Transverse colon (tissue), 4 donors: Measurements from ENCODE around the gene BLTP3A.

Experiments
- EP300 ChIP-seq: sonication (generic); formaldehyde crosslinking; IDR thresholded peaks from one replicate; pipeline ENCODE4 v1.6.1; 2017; ENCODE audit warnings: antibody characterized with exemption, low read depth
- POLR2A ChIP-seq: fragments of 450-650 bp; IDR thresholded peaks from one replicate; pipeline ENCODE4 v1.6.1; 2016; ENCODE audit warnings: antibody characterized with exemption, mild to moderate bottlenecking, moderate library complexity
- POLR2AphosphoS5 ChIP-seq, 3 donors: sonication (generic); formaldehyde crosslinking; IDR thresholded peaks; one replicate each; pipeline ENCODE4 v1.6.1; 2016; ENCODE audit warnings: antibody characterized with exemption in 3 of 3
- TF ChIP-seq, protein P1 (sequence below), 5 experiments: fragments of 200-600 bp in 3 of 5; fragments of 450-650 bp in 2 of 5; sonication (generic) in 3 of 5; IDR thresholded peaks; 1 replicate in 2 of 5; 2 replicates in 3 of 5; pipeline ENCODE4 v1.5.1; 2016 to 2017; ENCODE audit warnings: antibody characterized with exemption in 5 of 5, inconsistent platforms in 3 of 5, mild to moderate bottlenecking in 2 of 5, moderate library complexity in 1 of 5

DNA sequence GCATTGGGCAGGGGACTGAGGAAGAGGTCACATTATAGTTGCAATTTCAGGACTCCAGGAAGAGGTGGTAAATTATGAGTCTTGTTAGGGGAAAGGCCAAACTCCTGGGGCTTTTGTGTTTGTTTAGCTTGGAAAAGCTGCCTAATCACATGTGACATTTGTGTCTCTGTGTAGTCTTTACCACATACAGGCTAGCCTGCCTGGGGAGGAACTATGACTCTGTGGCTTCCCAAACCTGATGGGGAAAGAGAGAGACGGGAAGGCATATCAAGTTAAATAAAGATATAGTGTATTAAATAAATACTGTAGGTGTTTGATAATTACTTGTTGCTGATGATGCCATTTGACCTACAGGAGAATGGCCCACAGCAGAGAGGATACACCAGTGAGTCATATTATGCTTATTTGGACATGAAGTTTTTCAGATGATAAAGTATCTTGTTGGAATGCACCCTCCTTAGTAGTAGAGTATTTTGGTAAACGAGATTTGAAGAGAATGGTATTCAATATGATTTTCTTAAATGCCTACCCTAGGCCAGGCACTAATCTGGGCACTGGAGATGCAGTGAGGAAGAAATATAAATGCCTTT lies 4.0 kb downstream of the BLTP3A start:
- TF ChIP-seq, protein P1, sequence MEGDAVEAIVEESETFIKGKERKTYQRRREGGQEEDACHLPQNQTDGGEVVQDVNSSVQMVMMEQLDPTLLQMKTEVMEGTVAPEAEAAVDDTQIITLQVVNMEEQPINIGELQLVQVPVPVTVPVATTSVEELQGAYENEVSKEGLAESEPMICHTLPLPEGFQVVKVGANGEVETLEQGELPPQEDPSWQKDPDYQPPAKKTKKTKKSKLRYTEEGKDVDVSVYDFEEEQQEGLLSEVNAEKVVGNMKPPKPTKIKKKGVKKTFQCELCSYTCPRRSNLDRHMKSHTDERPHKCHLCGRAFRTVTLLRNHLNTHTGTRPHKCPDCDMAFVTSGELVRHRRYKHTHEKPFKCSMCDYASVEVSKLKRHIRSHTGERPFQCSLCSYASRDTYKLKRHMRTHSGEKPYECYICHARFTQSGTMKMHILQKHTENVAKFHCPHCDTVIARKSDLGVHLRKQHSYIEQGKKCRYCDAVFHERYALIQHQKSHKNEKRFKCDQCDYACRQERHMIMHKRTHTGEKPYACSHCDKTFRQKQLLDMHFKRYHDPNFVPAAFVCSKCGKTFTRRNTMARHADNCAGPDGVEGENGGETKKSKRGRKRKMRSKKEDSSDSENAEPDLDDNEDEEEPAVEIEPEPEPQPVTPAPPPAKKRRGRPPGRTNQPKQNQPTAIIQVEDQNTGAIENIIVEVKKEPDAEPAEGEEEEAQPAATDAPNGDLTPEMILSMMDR (IDR thresholded peaks at IDR 0.05), result no peak
- TF ChIP-seq POLR2A, result no peak
- no peak for TF ChIP-seq POLR2AphosphoS5 (IDR thresholded peaks at IDR 0.05)
- TF ChIP-seq EP300, result no peak
